NCI-H2107 (cell line): ENCODE results near the gene NQO1.
"Not testable (repeated sequence)": the region's sequence is repeated elsewhere in the genome, so short reads cannot be mapped to it uniquely, and the experiment has no call there.

Source experiments
- DNase-seq: peaks from one replicate; lab custom pipeline; 2025; lab: John Stamatoyannopoulos, UW

Gene NQO1

GRCh38 chr16:69741951-69742904 lies 15.9 kb upstream of the NQO1 start:
- DNase-seq: no peak

GRCh38 chr16:69741519-69741918 lies 15.2 kb upstream of the NQO1 start:
- DNase-seq: no peak

GRCh38 chr16:69732101-69732500 lies 5.7 kb upstream of the NQO1 start:
- no peak for DNase-seq

GRCh38 chr16:69731280-69731679 lies 4.9 kb upstream of the NQO1 start:
- not testable (repeated sequence) for DNase-seq

- not testable (repeated sequence) for DNase-seq
Measured at GRCh38 chr16:69729030-69729429, 2.7 kb upstream of the NQO1 start.

GRCh38 chr16:69727916-69728270 lies 1.5 kb upstream of the NQO1 start:
- DNase-seq: no peak

GRCh38 chr16:69725480-69726312 lies 664 bp downstream of the NQO1 start:
- DNase-seq: no peak

- no peak for DNase-seq
Measured at GRCh38 chr16:69724981-69725479, 1.3 kb downstream of the NQO1 start.

GRCh38 chr16:69724414-69724873 lies 1.9 kb downstream of the NQO1 start:
- DNase-seq: no peak

- DNase-seq: no peak
Measured at GRCh38 chr16:69721441-69721957, 4.9 kb downstream of the NQO1 start.

GRCh38 chr16:69720822-69721430 lies 5.4 kb downstream of the NQO1 start:
- no peak for DNase-seq

- no peak for DNase-seq
Measured at GRCh38 chr16:69718111-69718764, 8.1 kb downstream of the NQO1 start.

- DNase-seq: no peak
Measured at GRCh38 chr16:69717066-69717465, 9.3 kb downstream of the NQO1 start.

GRCh38 chr16:69712914-69713581 lies 13.3 kb downstream of the NQO1 start:
- DNase-seq: no peak

- DNase-seq: no peak
Measured at GRCh38 chr16:69712277-69712676, 14.1 kb downstream of the NQO1 start.

GRCh38 chr16:69711115-69711740 lies 15.1 kb downstream of the NQO1 start:
- DNase-seq: no peak

GRCh38 chr16:69709456-69710084 lies 16.8 kb downstream of the NQO1 start:
- DNase-seq: peak; percentile 55

- DNase-seq: no peak
Measured at GRCh38 chr16:69707920-69708683, 18.3 kb downstream of the NQO1 start.

GRCh38 chr16:69706975-69707340 lies 19.4 kb downstream of the NQO1 start:
- no peak for DNase-seq
